ENCODE results near the gene SPRR3.

SPRR3 gene

GRCh38 chr1:152965853-152966252, 35.7 kb upstream of the SPRR3 start:
- peaks cover 4% of the 10 kb centered on the region for H3K9me3 ChIP-seq (ENCODE audit: control insufficient read depth, low read length)
- H3K4me1 ChIP-seq (ENCODE audit: control insufficient read depth, insufficient read depth, low read length, poor library complexity, severe bottlenecking) = no peaks in the 10 kb centered on the region
- no peak overlapping the region for H3K4me3 ChIP-seq (ENCODE audit: extremely low read depth, insufficient read depth, low read length, poor library complexity, severe bottlenecking)
- H3K27ac ChIP-seq (ENCODE audit: low read depth, low read length, severe bottlenecking) = no peak overlapping the region
- 81 to 88% methylated on average over 1 to 2 of the region's 4 CpGs for WGBS, 2 experiments (ENCODE audit: insufficient coverage in 2 of 2)
- H3K36me3 ChIP-seq (ENCODE audit: control insufficient read depth, insufficient read depth, low read length) = no peaks in the 10 kb centered on the region

GRCh38 chr1:152967201-152967600, 34.3 kb upstream of the SPRR3 start:
- H3K27ac ChIP-seq (ENCODE audit: low read depth, low read length, severe bottlenecking) = no peak overlapping the region
- no peaks in the 10 kb centered on the region for H3K4me1 ChIP-seq (ENCODE audit: control insufficient read depth, insufficient read depth, low read length, poor library complexity, severe bottlenecking)
- H3K4me3 ChIP-seq (ENCODE audit: extremely low read depth, insufficient read depth, low read length, poor library complexity, severe bottlenecking) = no peak overlapping the region
- H3K9me3 ChIP-seq (ENCODE audit: control insufficient read depth, low read length) = peaks cover 4% of the 10 kb centered on the region
- WGBS, 2 experiments (ENCODE audit: insufficient coverage in 2 of 2) = 73 to 83% methylated on average over 2 to 7 of the region's 7 CpGs
- no peaks in the 10 kb centered on the region for H3K36me3 ChIP-seq (ENCODE audit: control insufficient read depth, insufficient read depth, low read length)

- Histone ChIP-seq H3K36me3 (ENCODE audit: control insufficient read depth, insufficient read depth, low read length) (no peaks in the 10 kb centered on the region), H3K9me3 (ENCODE audit: control insufficient read depth, low read length) (peaks cover 4% of the 10 kb centered on the region), H3K4me1 (ENCODE audit: control insufficient read depth, insufficient read depth, low read length, poor library complexity, severe bottlenecking) (no peaks in the 10 kb centered on the region), H3K4me3 (ENCODE audit: extremely low read depth, insufficient read depth, low read length, poor library complexity, severe bottlenecking) (no peak overlapping the region), H3K27ac (ENCODE audit: low read depth, low read length, severe bottlenecking) (no peak overlapping the region)
- WGBS, 2 experiments (ENCODE audit: insufficient coverage in 2 of 2) = 79 to 80% methylated on average over 2 of the region's 2 CpGs
These were observed 33.3 kb upstream of the SPRR3 start for GRCh38 chr1:152968248-152968647.

GRCh38 chr1:152969036-152969435, 32.5 kb upstream of the SPRR3 start:
- WGBS, 2 experiments (ENCODE audit: insufficient coverage in 2 of 2) = 59 to 60% methylated on average over 1 to 2 of the region's 2 CpGs
- H3K9me3 ChIP-seq (ENCODE audit: control insufficient read depth, low read length) = peaks cover 4% of the 10 kb centered on the region
- H3K4me1 ChIP-seq (ENCODE audit: control insufficient read depth, insufficient read depth, low read length, poor library complexity, severe bottlenecking) = no peaks in the 10 kb centered on the region
- no peak overlapping the region for H3K27ac ChIP-seq (ENCODE audit: low read depth, low read length, severe bottlenecking)
- H3K4me3 ChIP-seq (ENCODE audit: extremely low read depth, insufficient read depth, low read length, poor library complexity, severe bottlenecking) = no peak overlapping the region
- no peaks in the 10 kb centered on the region for H3K36me3 ChIP-seq (ENCODE audit: control insufficient read depth, insufficient read depth, low read length)

- Histone ChIP-seq H3K36me3 (ENCODE audit: control insufficient read depth, insufficient read depth, low read length) (no peaks in the 10 kb centered on the region), H3K4me1 (ENCODE audit: control insufficient read depth, insufficient read depth, low read length, poor library complexity, severe bottlenecking) (no peaks in the 10 kb centered on the region), H3K4me3 (ENCODE audit: extremely low read depth, insufficient read depth, low read length, poor library complexity, severe bottlenecking) (no peak within 1 kb of the TSS), H3K9me3 (ENCODE audit: control insufficient read depth, low read length) (peaks cover 4% of the 10 kb centered on the region), H3K27ac (ENCODE audit: low read depth, low read length, severe bottlenecking) (no peak within 1 kb of the TSS)
- WGBS, 2 experiments (ENCODE audit: insufficient coverage in 2 of 2) = 88 to 89% methylated on average over 4 to 6 of the region's 6 CpGs
These were observed 31.1 kb upstream of the SPRR3 start, which contains the start of gene SPRR4 for GRCh38 chr1:152970495-152970894. SPRR4 (plus strand) TSS chr1:152970648; CDS start chr1:152971891, 1,243 bp downstream.

GRCh38 chr1:152972196-152972886, 29.2 kb upstream of the SPRR3 start:
- peaks cover 4% of the 10 kb centered on the region for H3K9me3 ChIP-seq (ENCODE audit: control insufficient read depth, low read length)
- 50 to 74% methylated on average over 2 to 3 of the region's 4 CpGs for WGBS, 2 experiments (ENCODE audit: insufficient coverage in 2 of 2)
- no peaks in the 10 kb centered on the region for H3K36me3 ChIP-seq (ENCODE audit: control insufficient read depth, insufficient read depth, low read length)
- no peaks in the 10 kb centered on the region for H3K4me1 ChIP-seq (ENCODE audit: control insufficient read depth, insufficient read depth, low read length, poor library complexity, severe bottlenecking)
- no peak overlapping the region for H3K27ac ChIP-seq (ENCODE audit: low read depth, low read length, severe bottlenecking)
- no peak overlapping the region for H3K4me3 ChIP-seq (ENCODE audit: extremely low read depth, insufficient read depth, low read length, poor library complexity, severe bottlenecking)

GRCh38 chr1:152976688-152977087, 24.9 kb upstream of the SPRR3 start:
- Histone ChIP-seq H3K36me3 (ENCODE audit: control insufficient read depth, insufficient read depth, low read length) (no peaks in the 10 kb centered on the region), H3K27ac (ENCODE audit: low read depth, low read length, severe bottlenecking) (no peak overlapping the region), H3K9me3 (ENCODE audit: control insufficient read depth, low read length) (no peaks in the 10 kb centered on the region), H3K4me1 (ENCODE audit: control insufficient read depth, insufficient read depth, low read length, poor library complexity, severe bottlenecking) (no peaks in the 10 kb centered on the region), H3K4me3 (ENCODE audit: extremely low read depth, insufficient read depth, low read length, poor library complexity, severe bottlenecking) (no peak overlapping the region)
- WGBS, 2 experiments (ENCODE audit: insufficient coverage in 2 of 2) = no CpG with 5 or more reads among the region's 1 CpG

- no peak overlapping the region for H3K27ac ChIP-seq (ENCODE audit: low read depth, low read length, severe bottlenecking)
- H3K4me1 ChIP-seq (ENCODE audit: control insufficient read depth, insufficient read depth, low read length, poor library complexity, severe bottlenecking) = no peaks in the 10 kb centered on the region
- no peak overlapping the region for H3K4me3 ChIP-seq (ENCODE audit: extremely low read depth, insufficient read depth, low read length, poor library complexity, severe bottlenecking)
- no peaks in the 10 kb centered on the region for H3K36me3 ChIP-seq (ENCODE audit: control insufficient read depth, insufficient read depth, low read length)
- H3K9me3 ChIP-seq (ENCODE audit: control insufficient read depth, low read length) = no peaks in the 10 kb centered on the region
These were observed 23.9 kb upstream of the SPRR3 start for GRCh38 chr1:152977614-152978013.

GRCh38 chr1:152980676-152981075, 20.9 kb upstream of the SPRR3 start:
- WGBS, 2 experiments (ENCODE audit: insufficient coverage in 2 of 2) = 100% methylated on average over 1 of the region's 1 CpG; no CpG with 5 or more reads in 1 of the 2 experiments
- no peaks in the 10 kb centered on the region for H3K4me1 ChIP-seq (ENCODE audit: control insufficient read depth, insufficient read depth, low read length, poor library complexity, severe bottlenecking)

GRCh38 chr1:152981146-152981871, 20.2 kb upstream of the SPRR3 start:
- Histone ChIP-seq H3K27ac (ENCODE audit: low read depth, low read length, severe bottlenecking) (no peak overlapping the region), H3K4me3 (ENCODE audit: extremely low read depth, insufficient read depth, low read length, poor library complexity, severe bottlenecking) (no peak overlapping the region), H3K9me3 (ENCODE audit: control insufficient read depth, low read length) (peaks cover 5% of the 10 kb centered on the region), H3K4me1 (ENCODE audit: control insufficient read depth, insufficient read depth, low read length, poor library complexity, severe bottlenecking) (no peaks in the 10 kb centered on the region), H3K36me3 (ENCODE audit: control insufficient read depth, insufficient read depth, low read length) (no peaks in the 10 kb centered on the region)
- WGBS, 2 experiments (ENCODE audit: insufficient coverage in 2 of 2) = 72 to 76% methylated on average over 5 to 6 of the region's 6 CpGs

More at GRCh38 chr1:152980676-152981075, 20.9 kb upstream of the SPRR3 start:
- Histone ChIP-seq H3K9me3 (ENCODE audit: control insufficient read depth, low read length) (peaks cover 4% of the 10 kb centered on the region), H3K36me3 (ENCODE audit: control insufficient read depth, insufficient read depth, low read length) (no peaks in the 10 kb centered on the region), H3K27ac (ENCODE audit: low read depth, low read length, severe bottlenecking) (no peak overlapping the region), H3K4me3 (ENCODE audit: extremely low read depth, insufficient read depth, low read length, poor library complexity, severe bottlenecking) (no peak overlapping the region)

GRCh38 chr1:152982076-152982475, 19.5 kb upstream of the SPRR3 start:
- 83 to 87% methylated on average over 3 to 4 of the region's 4 CpGs for WGBS, 2 experiments (ENCODE audit: insufficient coverage in 2 of 2)
- Histone ChIP-seq H3K4me1 (ENCODE audit: control insufficient read depth, insufficient read depth, low read length, poor library complexity, severe bottlenecking) (no peaks in the 10 kb centered on the region), H3K27ac (ENCODE audit: low read depth, low read length, severe bottlenecking) (no peak overlapping the region), H3K9me3 (ENCODE audit: control insufficient read depth, low read length) (peaks cover 5% of the 10 kb centered on the region), H3K36me3 (ENCODE audit: control insufficient read depth, insufficient read depth, low read length) (no peaks in the 10 kb centered on the region), H3K4me3 (ENCODE audit: extremely low read depth, insufficient read depth, low read length, poor library complexity, severe bottlenecking) (no peak overlapping the region)
